MCF 10A (cell line): ENCODE data around the gene AKR7A2. TPM values are rescaled to one million over a fixed set of nuclear protein-coding genes. Genes with fewer than 3 reads are reported as not detected.

Source experiments
- BruUV-seq: library from RNA; stranded (reverse); fragments of 400-500 nt; replicated peaks from 2 replicates; lab custom pipeline; 2021; lab: Mats Ljungman, UMichigan
- CTCF ChIA-PET: fragments of 300-600 bp; sonication (Branson Sonifier 250); formaldehyde crosslinking; extraction: SDS; loops from one replicate; lab custom pipeline; 2021; ENCODE audit warnings: antibody characterized with exemption, inconsistent platforms; lab: Yijun Ruan, JAX
- POLR2A ChIA-PET: fragments of 300-600, 350-650 bp; sonication (Branson Sonifier 250); formaldehyde crosslinking; extraction: SDS; loops from one replicate; lab custom pipeline; 2020; ENCODE audit warnings: antibody characterized with exemption, inconsistent platforms; lab: Yijun Ruan, JAX
- DNase-seq: peaks from one replicate; pipeline ENCODE4 v3.0.0-alpha.2; 2018; ENCODE audit not compliant: unreplicated experiment
- H3K27ac Mint-ChIP-seq: one replicate; pipeline ENCODE4 v1.8.0; 2022; ENCODE audit warnings: mild to moderate bottlenecking, low read depth, mixed read lengths; ENCODE audit not compliant: unreplicated experiment
- H3K27me3 Mint-ChIP-seq: one replicate; pipeline ENCODE4 v1.8.0; 2022; ENCODE audit warnings: mixed read lengths; ENCODE audit not compliant: insufficient read depth, unreplicated experiment
- H3K36me3 Mint-ChIP-seq: one replicate; pipeline ENCODE4 v1.8.0; 2022; ENCODE audit warnings: mild to moderate bottlenecking, moderate library complexity, mixed read lengths; ENCODE audit not compliant: insufficient read depth, unreplicated experiment
- H3K4me1 Mint-ChIP-seq: one replicate; pipeline ENCODE4 v1.8.0; 2022; ENCODE audit warnings: mixed read lengths; ENCODE audit not compliant: insufficient read depth, unreplicated experiment
- H3K4me3 Mint-ChIP-seq: one replicate; pipeline ENCODE4 v1.8.0; 2022; ENCODE audit warnings: mild to moderate bottlenecking, moderate library complexity, mixed read lengths; ENCODE audit not compliant: unreplicated experiment
- H3K9me3 Mint-ChIP-seq: one replicate; pipeline ENCODE4 v1.8.0; 2022; ENCODE audit warnings: mixed read lengths; ENCODE audit not compliant: unreplicated experiment
- CTCF ChIP-seq: fragments of 200-600 bp; IDR thresholded peaks from one replicate; pipeline ENCODE4 v1.8.0; 2022; ENCODE audit warnings: antibody characterized with exemption, mild to moderate bottlenecking; ENCODE audit not compliant: unreplicated experiment
- intact Hi-C: fragments of 100-400 bp; cut with micrococcal nuclease; formaldehyde crosslinking; loops from 2 replicates; pipeline ENCODE4 v1.14.1; 2022
- total RNA-seq: library from RNA; stranded (reverse); gene quantifications from 2 replicates; pipeline ENCODE4 v1.2.3, GENCODE V29; 2022

The AKR7A2 gene
- total RNA-seq, 1 experiment from 2014 or later, result 28.7 TPM

- BruUV-seq, result no TSS peak
- ChIA-PET CTCF (no interaction called here), POLR2A (interaction anchor here (1.6 kb wide), 1 partner anchor 9 kb away, joined by 6 read pairs; no protein-coding TSS in a partner anchor)
- DNase-seq, result no peak
- no peak overlapping the region for H3K27ac Mint-ChIP-seq
- no peak for TF ChIP-seq CTCF
- H3K27me3 Mint-ChIP-seq, result no peaks in the 10 kb centered on the region
- peaks cover 11% of the 10 kb centered on the region for H3K4me1 Mint-ChIP-seq
- H3K4me3 Mint-ChIP-seq, result no peak overlapping the region
- peaks cover 48% of the 10 kb centered on the region for H3K36me3 Mint-ChIP-seq
- intact Hi-C loops, result no loop called here
- H3K9me3 Mint-ChIP-seq, result no peaks in the 10 kb centered on the region
Observed at GRCh38 chr1:19255288-19255687, 56.7 kb downstream of the AKR7A2 start.

GRCh38 chr1:19254416-19254815 is 57.5 kb downstream of the AKR7A2 start:
- no TSS peak for BruUV-seq
- no peak overlapping the region for H3K4me3 Mint-ChIP-seq
- ChIA-PET CTCF (interaction anchor here (0.6 kb wide), 1 partner anchor 45 kb away, joined by 4 read pairs; no protein-coding TSS in a partner anchor), POLR2A (interaction anchor here (0.6 to 1.6 kb wide), 2 partner anchors 9 to 46 kb away, joined by 4 to 6 read pairs; no protein-coding TSS in a partner anchor)
- no peak for DNase-seq
- H3K36me3 Mint-ChIP-seq, result peaks cover 43% of the 10 kb centered on the region
- no peaks in the 10 kb centered on the region for H3K9me3 Mint-ChIP-seq
- no peak overlapping the region for H3K27ac Mint-ChIP-seq
- intact Hi-C loops, result no loop called here
- peaks cover 11% of the 10 kb centered on the region for H3K4me1 Mint-ChIP-seq
- TF ChIP-seq CTCF, result no peak
- H3K27me3 Mint-ChIP-seq, result no peaks in the 10 kb centered on the region

Other genes with a start within 250 kb of the AKR7A2 start
- gene UBR4, start 101.9 kb downstream of the AKR7A2 start, total RNA-seq, result 154 and 181 TPM in 2 replicates
- 75.9 and 77.2 TPM in 2 replicates for gene EMC1, start 60.6 kb downstream of the AKR7A2 start, total RNA-seq
- 37.3 and 46.0 TPM in 2 replicates for gene MRTO4, start 60.3 kb downstream of the AKR7A2 start, total RNA-seq
- 0.40 and 0.69 TPM in 2 replicates for gene AKR7A3, start 23.4 kb downstream of the AKR7A2 start, total RNA-seq
- gene SLC66A1, start 182 bp upstream of the AKR7A2 start, total RNA-seq, result 16.2 and 20.2 TPM in 2 replicates
- gene CAPZB, start 173.4 kb upstream of the AKR7A2 start, total RNA-seq, result 252 and 259 TPM in 2 replicates